Pancreas (tissue), 10 donors: ENCODE data around the gene APOD. TPM values are rescaled to one million over a fixed set of nuclear protein-coding genes. Genes with fewer than 3 reads are reported as not detected.

ENCODE experiments used
- ATAC-seq, 4 donors: fragments of 200-7000 bp; cut with Tn5 transposase; one replicate each; pipeline versions ENCODE4 v1.8.0 to v1.9.1; 2020; ENCODE audit warnings: mild to moderate bottlenecking in 4 of 4, moderate library complexity in 4 of 4
- DNase-seq, 6 donors: peaks; one replicate each; pipeline ENCODE4 v3.0.0-alpha.2; 2020
- FAIRE-seq: peaks from 2 replicates; lab custom pipeline; 2012; peaks lifted over from hg19 to GRCh38; lab: Jason Lieb, UNC
- H3K27ac ChIP-seq, 4 donors: fragments of 200-600 bp; sonication (generic); 1 replicate in 3 of 4; 2 replicates in 1 of 4; pipeline versions ENCODE4 v1.5.0 to v1.8.0; 2020
- H3K27me3 ChIP-seq, 4 donors: fragments of 200-600 bp; one replicate each; pipeline ENCODE4 v1.8.0; 2021
- H3K36me3 ChIP-seq, 3 donors: fragments of 200-600 bp; sonication (generic) in 1 of 3; one replicate each; pipeline versions ENCODE4 v1.5.0 to v1.8.0; 2020 to 2021
- H3K4me1 ChIP-seq, 3 donors: fragments of 200-600 bp; one replicate each; pipeline ENCODE4 v1.8.0; 2021
- H3K4me3 ChIP-seq, 4 donors: fragments of 200-600 bp; sonication (generic) in 2 of 4; one replicate each; pipeline versions ENCODE4 v1.5.0 to v1.8.0; 2020 to 2021
- H3K9me3 ChIP-seq, 4 donors: fragments of 200-600 bp; one replicate each; pipeline ENCODE4 v1.8.0; 2021
- WGBS, 2 donors: extraction: QIAGEN DNeasy Blood & Tissue Kit; methylation state at CpG; one replicate each; pipeline ENCODE4 v1.1.7; 2013; 5-methylcytosine and 5-hydroxymethylcytosine counted together
- intact Hi-C, 3 donors: fragments of 100-400 bp; cut with DNase I; formaldehyde crosslinking; loops; one replicate each; pipeline versions ENCODE4 v1.11.1 to v1.14.2; 2022
- polyA plus RNA-seq, 2 donors: library from polyadenylated mRNA; stranded (reverse); fragments of 200-250 nt; gene quantifications; one replicate each; pipeline ENCODE4 v1.2.3, GENCODE V29; 2013
- total RNA-seq, 6 donors: library from RNA; stranded (reverse); fragmentation: NEBNext Ultra II Directional in 4 of 6; extraction: Animal tissue kit (Norgen Biotek cat#: 25700) in 4 of 6; gene quantifications; one replicate each; pipeline versions ENCODE4 v1.2.1 to v1.2.4, GENCODE V29; 2021 to 2023
- TF ChIP-seq, protein P1 (sequence below), 4 donors: fragments of 200-600 bp; sonication (generic) in 3 of 4; IDR thresholded peaks; one replicate each; pipeline versions ENCODE4 v1.5.0 to v1.8.0; 2021; ENCODE audit warnings: antibody characterized with exemption in 4 of 4
- donor health status: healthy with polysubstance abuse.
- donor health status: DM: no; HTN: no; CAD: no; lungs with moderate emphysema.
- donor health status: DM: no; HTN: no; CAD: no.
- donor health status: control.
- donor health status: control.
- donor health status: Bipolar disorder and iron deficiency.
- donor health status: DM: yes; HTN: yes; CAD: no.
- donor health status: DM: no; HTN: no; CAD: no.
- donor health status: DM: no; HTN: no; CAD: no.
- donor health status: DM: yes; HTN: yes; CAD: no.

The APOD gene
- total and polyA plus RNA-seq, 8 donors, result 12.1 to 133 (median 60.8) TPM

DNA sequence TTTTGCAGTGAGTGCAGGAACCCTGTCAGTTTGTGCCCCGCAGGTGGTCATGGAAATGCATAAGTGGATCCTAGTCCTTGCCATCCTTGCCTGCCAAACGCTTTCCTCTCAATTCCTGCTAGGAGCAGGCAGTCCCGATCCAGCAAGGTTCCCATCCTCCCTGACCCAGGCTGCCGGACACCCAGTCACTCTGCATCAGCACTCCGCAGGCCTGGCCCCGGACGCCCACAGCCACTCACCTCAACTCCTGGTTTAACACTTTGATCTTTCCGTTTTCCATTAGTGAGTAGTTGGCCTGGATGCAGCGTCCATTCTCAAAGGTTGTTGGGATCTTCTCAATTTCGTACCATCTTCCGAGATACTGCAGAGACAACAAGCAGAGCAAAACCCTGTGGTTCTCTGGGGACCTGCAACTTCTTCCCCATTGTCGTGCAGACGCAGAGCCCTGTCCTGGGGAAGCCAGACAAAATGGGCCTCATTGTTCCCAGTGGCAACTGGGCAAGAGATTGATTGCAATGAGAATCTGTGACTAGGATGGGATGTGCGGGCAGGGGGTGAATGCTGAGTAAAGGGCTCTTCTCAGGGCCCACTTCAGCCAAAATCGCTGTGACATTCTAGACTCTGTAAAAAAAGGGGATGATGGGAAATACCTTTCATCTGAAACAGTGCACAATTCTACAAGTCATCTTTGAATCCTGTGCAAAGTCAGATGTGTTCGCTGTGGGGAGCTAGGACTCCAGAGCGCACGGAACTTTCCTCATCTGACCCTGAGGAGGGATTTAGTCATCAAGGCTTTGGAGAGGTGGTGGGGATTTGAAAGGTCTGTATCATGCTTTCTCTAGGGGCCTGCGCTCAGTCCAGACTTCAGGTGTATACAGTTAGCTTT lies 9.9 kb downstream of the APOD start:
- Histone ChIP-seq H3K4me3 (no peak overlapping the region), H3K27ac (no peak overlapping the region), H3K36me3 (no peaks in the 10 kb centered on the region), H3K27me3 (no peaks in the 10 kb centered on the region), H3K9me3 (no peaks in the 10 kb centered on the region), H3K4me1 (no peaks in the 10 kb centered on the region)
- intact Hi-C loops, result no loop called here
- ATAC-seq (no peak), FAIRE-seq (no peak), DNase-seq (no peak)
- 86 to 90% methylated on average over 19 of the region's 19 CpGs for WGBS, 2 donors
- TF ChIP-seq, protein P1, sequence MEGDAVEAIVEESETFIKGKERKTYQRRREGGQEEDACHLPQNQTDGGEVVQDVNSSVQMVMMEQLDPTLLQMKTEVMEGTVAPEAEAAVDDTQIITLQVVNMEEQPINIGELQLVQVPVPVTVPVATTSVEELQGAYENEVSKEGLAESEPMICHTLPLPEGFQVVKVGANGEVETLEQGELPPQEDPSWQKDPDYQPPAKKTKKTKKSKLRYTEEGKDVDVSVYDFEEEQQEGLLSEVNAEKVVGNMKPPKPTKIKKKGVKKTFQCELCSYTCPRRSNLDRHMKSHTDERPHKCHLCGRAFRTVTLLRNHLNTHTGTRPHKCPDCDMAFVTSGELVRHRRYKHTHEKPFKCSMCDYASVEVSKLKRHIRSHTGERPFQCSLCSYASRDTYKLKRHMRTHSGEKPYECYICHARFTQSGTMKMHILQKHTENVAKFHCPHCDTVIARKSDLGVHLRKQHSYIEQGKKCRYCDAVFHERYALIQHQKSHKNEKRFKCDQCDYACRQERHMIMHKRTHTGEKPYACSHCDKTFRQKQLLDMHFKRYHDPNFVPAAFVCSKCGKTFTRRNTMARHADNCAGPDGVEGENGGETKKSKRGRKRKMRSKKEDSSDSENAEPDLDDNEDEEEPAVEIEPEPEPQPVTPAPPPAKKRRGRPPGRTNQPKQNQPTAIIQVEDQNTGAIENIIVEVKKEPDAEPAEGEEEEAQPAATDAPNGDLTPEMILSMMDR (IDR thresholded peaks at IDR 0.05), result no peak

GRCh38 chr3:195571361-195571760 lies 12.4 kb downstream of the APOD start:
- no peak for FAIRE-seq
- intact Hi-C loops, result no loop called here
- H3K4me1 ChIP-seq, result no peaks in the 10 kb centered on the region
- H3K9me3 ChIP-seq, result no peaks in the 10 kb centered on the region
- 78 to 81% methylated on average over 6 of the region's 6 CpGs for WGBS, 2 donors
- H3K4me3 ChIP-seq, result no peak overlapping the region
- H3K27ac ChIP-seq, result no peak overlapping the region
- H3K27me3 ChIP-seq, result no peaks in the 10 kb centered on the region
- TF ChIP-seq, protein P1 (IDR thresholded peaks at IDR 0.05), result no peak
- no peak for ATAC-seq
- DNase-seq, result no peak
- H3K36me3 ChIP-seq, result no peaks in the 10 kb centered on the region

DNA sequence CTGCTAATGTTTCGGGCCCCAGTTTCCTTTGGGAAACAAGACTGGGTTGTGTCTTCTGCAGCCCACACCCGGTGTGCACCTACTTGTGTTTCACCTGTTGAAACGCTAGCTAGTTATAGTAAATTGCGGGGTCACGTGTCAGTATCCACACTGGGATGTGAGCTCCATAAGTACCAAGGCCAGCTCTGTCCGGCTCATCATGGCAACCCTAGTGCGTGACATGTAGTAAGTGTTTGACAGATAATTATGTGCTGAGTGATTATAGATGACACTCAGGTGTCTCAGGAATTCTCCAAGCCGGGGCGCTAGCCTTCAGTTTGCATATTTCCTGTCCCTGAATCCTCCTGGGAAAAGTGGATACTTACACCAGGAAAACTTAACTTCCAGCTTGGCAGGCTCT lies 12.8 kb downstream of the APOD start:
- TF ChIP-seq, protein P1 (IDR thresholded peaks at IDR 0.05), result no peak
- WGBS, 2 donors, result 81 to 83% methylated on average over 9 of the region's 9 CpGs
- Histone ChIP-seq H3K36me3 (no peaks in the 10 kb centered on the region), H3K4me1 (no peaks in the 10 kb centered on the region), H3K27me3 (no peaks in the 10 kb centered on the region), H3K4me3 (no peak overlapping the region), H3K9me3 (no peaks in the 10 kb centered on the region), H3K27ac (no peak overlapping the region)
- intact Hi-C loops, result no loop called here
- no peak for DNase-seq
- ATAC-seq, result no peak
- FAIRE-seq, result no peak

DNA sequence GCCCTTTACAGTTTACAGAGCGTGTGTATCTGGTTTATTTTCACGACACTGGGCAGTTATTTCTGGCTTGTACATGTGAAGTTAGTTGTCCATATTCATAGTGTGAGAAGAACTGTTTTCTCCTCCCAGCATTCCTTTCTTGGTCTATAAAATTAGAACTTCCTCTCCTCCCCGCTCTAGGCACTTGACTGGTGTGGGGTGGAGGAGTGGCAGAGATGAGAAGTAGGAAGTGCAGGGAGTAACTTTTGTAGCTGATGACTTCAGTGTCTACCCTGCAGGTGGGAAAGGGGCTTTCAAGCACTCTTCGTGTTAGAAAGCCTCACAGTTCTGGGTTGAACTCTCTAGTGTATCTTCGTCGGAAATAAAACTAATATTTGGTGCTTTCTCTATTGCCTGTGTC lies 13.4 kb downstream of the APOD start:
- FAIRE-seq (no peak), DNase-seq (no peak), ATAC-seq (no peak)
- Histone ChIP-seq H3K4me1 (no peaks in the 10 kb centered on the region), H3K27me3 (no peaks in the 10 kb centered on the region), H3K4me3 (no peak overlapping the region), H3K27ac (no peak overlapping the region), H3K36me3 (no peaks in the 10 kb centered on the region), H3K9me3 (no peaks in the 10 kb centered on the region)
- intact Hi-C loops, result no loop called here
- 81 to 82% methylated on average over 6 of the region's 6 CpGs for WGBS, 2 donors
- TF ChIP-seq, protein P1 (IDR thresholded peaks at IDR 0.05), result no peak

DNA sequence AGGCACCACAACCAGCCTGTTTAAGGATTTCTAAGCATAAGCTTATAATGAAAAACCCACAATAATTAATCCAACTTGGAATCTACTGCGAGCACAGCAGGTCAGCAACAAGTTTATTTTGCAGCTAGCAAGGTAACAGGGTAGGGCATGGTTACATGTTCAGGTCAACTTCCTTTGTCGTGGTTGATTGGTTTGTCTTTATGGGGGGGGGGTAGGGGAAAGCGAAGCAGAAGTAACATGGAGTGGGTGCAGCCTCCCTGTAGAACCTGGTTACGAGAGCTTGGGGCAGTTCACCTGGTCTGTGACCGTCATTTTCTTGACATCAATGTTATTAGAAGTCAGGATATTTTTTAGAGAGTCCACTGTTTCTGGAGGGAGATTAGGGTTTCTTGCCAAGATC lies 15.1 kb downstream of the APOD start:
- Histone ChIP-seq H3K9me3 (no peaks in the 10 kb centered on the region), H3K36me3 (no peaks in the 10 kb centered on the region), H3K27ac (no peak overlapping the region), H3K4me1 (no peaks in the 10 kb centered on the region), H3K27me3 (no peaks in the 10 kb centered on the region), H3K4me3 (no peak overlapping the region)
- intact Hi-C loops, result no loop called here
- WGBS, 2 donors, result 75 to 78% methylated on average over 5 of the region's 5 CpGs
- TF ChIP-seq, protein P1 (IDR thresholded peaks at IDR 0.05), result no peak
- ATAC-seq (no peak), FAIRE-seq (no peak), DNase-seq (no peak)
